HepG2 (cell line): ENCODE results near the gene LRP10. TPM values are rescaled to one million over a fixed set of nuclear protein-coding genes. Genes with fewer than 3 reads are reported as not detected.

Experiments used
- ATF7-NPFF ChIP-seq: sonication (generic); formaldehyde crosslinking; IDR thresholded peaks from 2 replicates; pipeline ENCODE4 v1.8.1; 2023; ENCODE audit warnings: mild to moderate bottlenecking, low read depth, missing genetic modification reagents, moderate library complexity
- GTF3A ChIP-seq: sonication (generic); formaldehyde crosslinking; conservative IDR thresholded peaks from 2 replicates; pipeline ENCODE4 v1.4.0; 2020; ENCODE audit warnings: mild to moderate bottlenecking, missing genetic modification reagents
- PHF8 ChIP-seq: sonication (generic); formaldehyde crosslinking; IDR thresholded peaks from 2 replicates; pipeline ENCODE4 v1.5.0; 2020; ENCODE audit warnings: missing genetic modification reagents
- ZBTB10 ChIP-seq: sonication (generic); formaldehyde crosslinking; IDR thresholded peaks from 2 replicates; pipeline ENCODE4 v1.4.0; 2020; ENCODE audit warnings: missing genetic modification reagents, borderline replicate concordance
- ZHX2 ChIP-seq, 2 experiments: sonication (generic) in 1 of 2; formaldehyde crosslinking in 1 of 2; IDR thresholded peaks; 2 replicates each; pipeline versions ENCODE4 v1.6.1 to v1.9.0; 2014 to 2022; ENCODE audit warnings: antibody characterized with exemption in 1 of 2, borderline replicate concordance in 1 of 2, inconsistent platforms in 1 of 2, low read depth in 1 of 2, missing genetic modification reagents in 1 of 2
- ZNF235 ChIP-seq: sonication (generic); formaldehyde crosslinking; IDR thresholded peaks from 2 replicates; pipeline ENCODE4 v1.8.1; 2023; ENCODE audit warnings: mild to moderate bottlenecking, missing genetic modification reagents, borderline replicate concordance
- ZNF274 ChIP-seq: sonication (generic); formaldehyde crosslinking; IDR thresholded peaks from 2 replicates; pipeline ENCODE4 v1.5.1; 2020; ENCODE audit warnings: mild to moderate bottlenecking, missing genetic modification reagents
- ZNF282 ChIP-seq: fragments of 450-650 bp; IDR thresholded peaks from 2 replicates; pipeline ENCODE4 v1.6.1; 2018; ENCODE audit not compliant: partially characterized antibody
- ZNF333 ChIP-seq: sonication (generic); formaldehyde crosslinking; IDR thresholded peaks from 2 replicates; pipeline ENCODE4 v1.4.0; 2020; ENCODE audit warnings: mild to moderate bottlenecking, missing genetic modification reagents, borderline replicate concordance
- ZNF615 ChIP-seq: sonication (generic); formaldehyde crosslinking; IDR thresholded peaks from 2 replicates; pipeline ENCODE4 v1.5.0; 2020; ENCODE audit warnings: mild to moderate bottlenecking, missing genetic modification reagents, borderline replicate concordance
- ZNF687 ChIP-seq: sonication (generic); formaldehyde crosslinking; IDR thresholded peaks from 2 replicates; pipeline ENCODE4 v1.5.1; 2020; ENCODE audit warnings: mild to moderate bottlenecking, missing genetic modification reagents, moderate library complexity
- polyA plus RNA-seq, 8 experiments: library from polyadenylated mRNA; depleted of rRNA in 3 of 8; stranded (reverse) in 7 of 8; unstranded in 1 of 8; fragments of >200 nt; fragmentation: Illumina TruSeq in 4 of 8; extraction: Trizol in 4 of 8; gene quantifications; 2 replicates each; pipeline versions ENCODE4 v1.2.1 to v1.2.3, GENCODE V29; 2011 to 2016; ENCODE audit warnings: low read depth in 4 of 8, missing spikeins in 1 of 8, mixed read lengths in 1 of 8; ENCODE audit not compliant: insufficient read depth in 1 of 8
- total RNA-seq, 5 experiments: library from RNA; depleted of rRNA; stranded (reverse); fragments of >200 nt; fragmentation: Illumina TruSeq; extraction: Trizol; gene quantifications; 2 replicates each; pipeline ENCODE4 v1.2.3, GENCODE V29; 2016; ENCODE audit warnings: low read depth in 1 of 5
- TF ChIP-seq, protein P1 (sequence below), 2 experiments: fragments of 450-650 bp in 1 of 2; sonication (generic) in 1 of 2; formaldehyde crosslinking; IDR thresholded peaks; 2 replicates each; pipeline versions ENCODE4 v1.5.0 to v1.8.0; 2020 to 2022; ENCODE audit warnings: mild to moderate bottlenecking in 1 of 2, missing genetic modification reagents in 1 of 2

LRP10 gene
- total and polyA plus RNA-seq, 2 of the 13 experiments (the other 11 are each of a cell fraction or from before 2014, with no cell fraction given), result 16.9 to 45.2 TPM

- TF ChIP-seq ZHX2 (IDR thresholded peaks at IDR 0.05; ENCODE audit: low read depth) (peak; percentile 49; the same call in 1 of the 2 replicates), ZHX2 (CRISPR knock-in tag; IDR thresholded peaks at IDR 0.05; ENCODE audit: borderline replicate concordance) (0 out of 2 replicates have a peak, but pooled peaks have one; percentile 47), ZBTB10 (CRISPR knock-in tag) (peak; percentile 91), ZNF274 (CRISPR knock-in tag) (peak; percentile 98), ZNF282 (no peak), PHF8 (CRISPR knock-in tag) (peak; percentile 94), GTF3A (CRISPR knock-in tag) (peak; percentile 89; the same call in 1 of the 2 replicates), ZNF333 (CRISPR knock-in tag) (peak; percentile 99), ZNF615 (CRISPR knock-in tag) (peak; percentile 39; the same call in 1 of the 2 replicates), ZNF235 (CRISPR knock-in tag) (peak; percentile 91; the same call in 1 of the 2 replicates), ZNF687 (CRISPR knock-in tag) (peak; percentile 96), ATF7-NPFF (CRISPR knock-in tag) (peak; percentile 49; the same call in 1 of the 2 replicates)
- TF ChIP-seq, protein P1, sequence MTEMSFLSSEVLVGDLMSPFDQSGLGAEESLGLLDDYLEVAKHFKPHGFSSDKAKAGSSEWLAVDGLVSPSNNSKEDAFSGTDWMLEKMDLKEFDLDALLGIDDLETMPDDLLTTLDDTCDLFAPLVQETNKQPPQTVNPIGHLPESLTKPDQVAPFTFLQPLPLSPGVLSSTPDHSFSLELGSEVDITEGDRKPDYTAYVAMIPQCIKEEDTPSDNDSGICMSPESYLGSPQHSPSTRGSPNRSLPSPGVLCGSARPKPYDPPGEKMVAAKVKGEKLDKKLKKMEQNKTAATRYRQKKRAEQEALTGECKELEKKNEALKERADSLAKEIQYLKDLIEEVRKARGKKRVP (CRISPR knock-in tag; IDR thresholded peaks at IDR 0.05), result peak in 1 of 2 experiments; percentile 70; a peak in 2 of 4 replicates
Measured at GRCh38 chr14:22871224-22872032, at the start of gene LRP10 (continued).
